K562 (cell line): ENCODE measurements around the gene EPHA1. TPM values are rescaled to one million over a fixed set of nuclear protein-coding genes. Genes with fewer than 3 reads are reported as not detected.

Source experiments
- ATAC-seq: fragments of 200-7000 bp; cut with Tn5 transposase; 3 replicates; pipeline ENCODE4 v1.9.1; 2020; ENCODE audit warnings: moderate library complexity
- BruUV-seq: library from RNA; stranded (reverse); fragments of 400-500 nt; replicated peaks from 2 replicates; lab custom pipeline; 2021; lab: Mats Ljungman, UMichigan
- CTCF ChIA-PET: fragments of 300-600 bp; formaldehyde crosslinking; extraction: SDS; loops from one replicate; lab custom pipeline; 2021; ENCODE audit warnings: low intra/inter-chr PET ratio; lab: Yijun Ruan, JAX
- POLR2A ChIA-PET: fragments of 300-600, 350-650 bp; sonication (Branson Sonifier 250); formaldehyde crosslinking; extraction: SDS; loops from one replicate; lab custom pipeline; 2021; ENCODE audit warnings: antibody characterized with exemption, inconsistent platforms; lab: Yijun Ruan, JAX
- DNase-seq, 4 experiments: peaks; one replicate each; pipeline versions ENCODE4 v3.0.0 to v3.0.0-alpha.2; 2011 to 2018; ENCODE audit warnings: low spot score in 3 of 4, mixed read lengths in 3 of 4; ENCODE audit errors: extremely low read depth in 1 of 4
- FAIRE-seq: peaks from 2 replicates; lab custom pipeline; 2011; peaks lifted over from hg19 to GRCh38; lab: Jason Lieb, UNC
- H2AFZ ChIP-seq: 2 replicates; pipeline ENCODE4 v1.6.0; 2011; ENCODE audit warnings: low read depth, low read length, control low read depth, inconsistent platforms
- H3K27ac ChIP-seq: fragments of 200-600 bp; 3 replicates; pipeline ENCODE4 v1.8.0; 2011; ENCODE audit warnings: low read depth, mild to moderate bottlenecking, control low read depth, inconsistent platforms, low read length, moderate library complexity, mixed read lengths; ENCODE audit errors: extremely low read depth
- H3K27me3 ChIP-seq, 2 experiments: fragments of 300-600 bp in 1 of 2; 2 replicates in 1 of 2; 3 replicates in 1 of 2; pipeline versions ENCODE4 v1.6.0 to v1.8.0; 2011; ENCODE audit warnings: inconsistent platforms in 2 of 2, low read length in 2 of 2, mild to moderate bottlenecking in 1 of 2, mixed read lengths in 1 of 2, moderate library complexity in 1 of 2; ENCODE audit not compliant: control insufficient read depth in 2 of 2, insufficient read depth in 2 of 2
- H3K36me3 ChIP-seq: fragments of 300-600 bp; 3 replicates; pipeline ENCODE4 v1.8.0; 2011; ENCODE audit warnings: mild to moderate bottlenecking, low read length, inconsistent platforms; ENCODE audit not compliant: control insufficient read depth, insufficient read depth
- H3K4me1 ChIP-seq, 2 experiments: fragments of 200-600 bp in 1 of 2; replicated peaks in 1 of 2; 2 replicates in 1 of 2; 3 replicates in 1 of 2; pipeline versions ENCODE4 v1.5.1 to v1.8.0; 2011; ENCODE audit warnings: inconsistent platforms in 2 of 2, low read length in 2 of 2, mild to moderate bottlenecking in 1 of 2, mixed read lengths in 1 of 2, moderate library complexity in 1 of 2; ENCODE audit not compliant: control insufficient read depth in 2 of 2, insufficient read depth in 2 of 2
- H3K4me2 ChIP-seq: 2 replicates; pipeline ENCODE4 v1.6.1; 2011; ENCODE audit warnings: low read length, control low read depth, inconsistent platforms, mixed read lengths; ENCODE audit not compliant: insufficient read depth
- H3K4me3 ChIP-seq: fragments of 200-600 bp; sonication (generic), shearing (Covaris generic); 2 replicates; pipeline ENCODE4 v1.5.1; 2016; ENCODE audit warnings: control low read depth, inconsistent platforms
- H3K79me2 ChIP-seq: fragments of 200-600 bp; 3 replicates; pipeline ENCODE4 v1.8.0; 2011; ENCODE audit warnings: low read length, inconsistent platforms; ENCODE audit not compliant: control insufficient read depth, insufficient read depth
- H3K9ac ChIP-seq, 2 experiments: 2 replicates each; pipeline versions ENCODE4 v1.6.0 to v1.6.1; 2011; ENCODE audit warnings: low read depth in 2 of 2, low read length in 2 of 2, control low read depth in 1 of 2, inconsistent platforms in 1 of 2, mild to moderate bottlenecking in 1 of 2, mixed read lengths in 1 of 2; ENCODE audit not compliant: insufficient read depth in 1 of 2
- H3K9me1 ChIP-seq: one replicate; pipeline ENCODE4 v1.6.0; 2011; ENCODE audit warnings: inconsistent platforms, mild to moderate bottlenecking, low read length, moderate library complexity; ENCODE audit not compliant: control insufficient read depth, insufficient read depth
- H3K9me3 ChIP-seq: replicated peaks from 2 replicates; pipeline ENCODE4 v1.5.1; 2011; ENCODE audit warnings: low read depth, low read length, inconsistent platforms; ENCODE audit not compliant: control insufficient read depth, insufficient read depth
- H4K20me1 ChIP-seq: replicated peaks from 2 replicates; pipeline ENCODE4 v1.6.1; 2011; ENCODE audit warnings: low read length, inconsistent platforms, mixed read lengths; ENCODE audit not compliant: control insufficient read depth, insufficient read depth
- TAF9B ChIP-seq: fragments of 450-650 bp; IDR thresholded peaks from 2 replicates; pipeline ENCODE4 v1.6.1; 2018; ENCODE audit warnings: mild to moderate bottlenecking; ENCODE audit not compliant: partially characterized antibody
- TGIF2 ChIP-seq: sonication (generic); formaldehyde crosslinking; IDR thresholded peaks from 2 replicates; pipeline ENCODE4 v1.8.1; 2022; ENCODE audit warnings: mild to moderate bottlenecking, missing genetic modification reagents, moderate library complexity
- WGBS: fragments of 100-300 bp; shearing (Covaris generic); methylation state at CpG from one replicate; pipeline ENCODE4 v1.1.6; 2016; ENCODE audit warnings: low coverage, mixed read lengths; ENCODE audit not compliant: insufficient coverage; ENCODE audit errors: missing lambda C conversion rate; 5-methylcytosine and 5-hydroxymethylcytosine counted together
- in situ Hi-C: fragments of 300-500 bp; cut with MboI; formaldehyde crosslinking; loops from 4 replicates; pipeline ENCODE4 v1.15.0; 2018; ENCODE audit warnings: inconsistent platforms, mixed read lengths
- intact Hi-C: fragments of 100-400 bp; cut with micrococcal nuclease; formaldehyde crosslinking; loops from 2 replicates; pipeline ENCODE4 v1.14.2; 2022
- polyA plus RNA-seq, 8 experiments: library from polyadenylated mRNA; depleted of rRNA in 4 of 8; stranded (reverse) in 5 of 8; unstranded in 3 of 8; fragments of >200 nt; fragmentation: Nextera tagmentation in 2 of 8; fragmentation: Illumina TruSeq in 1 of 8; extraction: Ambion mirVana in 2 of 8; extraction: Trizol in 1 of 8; gene quantifications; 2 replicates each; pipeline versions ENCODE4 v1.2.1 to v1.2.3, GENCODE V29; 2011 to 2014; ENCODE audit warnings: inconsistent platforms in 1 of 8, missing spikeins in 1 of 8
- total RNA-seq, 7 experiments: library from RNA; depleted of rRNA in 6 of 7; stranded (reverse); fragments of >200 nt in 6 of 7; fragmentation: Illumina TruSeq in 2 of 7; extraction: Trizol in 2 of 7; gene quantifications; 2 replicates each; pipeline versions ENCODE4 v1.2.1 to v1.2.3, GENCODE V29; 2011 to 2021; ENCODE audit warnings: low replicate concordance in 1 of 7
- TF ChIP-seq, protein P1 (sequence below): fragments of 250-450 bp; sonication (Bioruptor Pico); IDR thresholded peaks from 2 replicates; pipeline ENCODE4 v1.9.0; 2021; ENCODE audit warnings: mild to moderate bottlenecking, inconsistent platforms

The EPHA1 gene
- total and polyA plus RNA-seq, 9 of the 15 experiments (the other 6 are each of a cell fraction or from before 2014, with no cell fraction given), result 0.22 to 0.57 (median 0.32) TPM; not detected in 6

DNA sequence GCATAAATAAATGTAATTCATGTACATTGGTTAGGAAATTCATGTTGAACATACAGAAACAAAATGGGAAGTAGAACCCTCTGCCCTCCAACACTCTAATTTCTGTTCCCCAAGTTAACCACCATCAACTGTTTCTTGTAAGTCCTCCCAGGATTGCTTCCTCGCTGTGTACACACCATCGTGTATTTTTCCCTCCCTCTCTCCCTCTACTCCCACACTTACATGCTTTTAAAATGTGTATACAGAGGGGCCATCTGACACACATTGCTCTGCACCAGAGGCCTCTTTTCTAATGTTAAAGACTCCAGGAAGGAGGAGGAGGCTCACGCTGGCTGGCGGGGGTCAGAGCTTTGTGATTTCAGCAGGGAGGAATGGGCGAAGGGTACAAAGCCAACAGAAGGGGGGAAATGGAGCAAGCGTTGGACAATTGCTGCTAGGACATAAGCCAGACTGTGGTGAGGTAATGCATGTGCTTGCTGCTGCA lies 1.9 kb upstream of the EPHA1 start:
- Histone ChIP-seq H2AFZ (no peak overlapping the region), H3K36me3 (no peaks in the 10 kb centered on the region), H3K27me3 (peaks cover 33 to 40% of the 10 kb centered on the region in 2 experiments; a peak in 4 of 5 replicates), H3K27ac (no peak overlapping the region), H4K20me1 (0 out of 2 replicates have a peak, but pooled peaks cover 3% of the 10 kb centered on the region), H3K4me2 (no peak overlapping the region), H3K9ac (no peak overlapping the region), H3K9me3 (no peaks in the 10 kb centered on the region), H3K4me3 (no peak overlapping the region), H3K79me2 (no peaks in the 10 kb centered on the region)
- CTCF ChIA-PET, result no interaction called here
- no peak for DNase-seq
- intact Hi-C loops, result no loop called here
- in situ Hi-C loops, result no loop called here
- ATAC-seq, result no peak
- WGBS, result 8% methylated on average over 6 of the region's 6 CpGs
- POLR2A ChIA-PET, result interaction anchor here (0.9 to 1.1 kb wide), 2 partner anchors 17 to 23 kb away, joined by 3 to 5 read pairs; no protein-coding TSS in a partner anchor
- TF ChIP-seq TAF9B (no peak), TGIF2 (CRISPR knock-in tag) (no peak)
- TF ChIP-seq, protein P1, sequence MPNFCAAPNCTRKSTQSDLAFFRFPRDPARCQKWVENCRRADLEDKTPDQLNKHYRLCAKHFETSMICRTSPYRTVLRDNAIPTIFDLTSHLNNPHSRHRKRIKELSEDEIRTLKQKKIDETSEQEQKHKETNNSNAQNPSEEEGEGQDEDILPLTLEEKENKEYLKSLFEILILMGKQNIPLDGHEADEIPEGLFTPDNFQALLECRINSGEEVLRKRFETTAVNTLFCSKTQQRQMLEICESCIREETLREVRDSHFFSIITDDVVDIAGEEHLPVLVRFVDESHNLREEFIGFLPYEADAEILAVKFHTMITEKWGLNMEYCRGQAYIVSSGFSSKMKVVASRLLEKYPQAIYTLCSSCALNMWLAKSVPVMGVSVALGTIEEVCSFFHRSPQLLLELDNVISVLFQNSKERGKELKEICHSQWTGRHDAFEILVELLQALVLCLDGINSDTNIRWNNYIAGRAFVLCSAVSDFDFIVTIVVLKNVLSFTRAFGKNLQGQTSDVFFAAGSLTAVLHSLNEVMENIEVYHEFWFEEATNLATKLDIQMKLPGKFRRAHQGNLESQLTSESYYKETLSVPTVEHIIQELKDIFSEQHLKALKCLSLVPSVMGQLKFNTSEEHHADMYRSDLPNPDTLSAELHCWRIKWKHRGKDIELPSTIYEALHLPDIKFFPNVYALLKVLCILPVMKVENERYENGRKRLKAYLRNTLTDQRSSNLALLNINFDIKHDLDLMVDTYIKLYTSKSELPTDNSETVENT (CRISPR knock-in tag), result no peak
- TF ChIP-seq, all 486 proteins: peak for 0
- H3K9me1 ChIP-seq, result no peaks in the 10 kb centered on the region
- H3K4me1 ChIP-seq, result peaks cover 2 to 7% of the 10 kb centered on the region in 2 experiments; a peak in 4 of 5 replicates
- no peak for FAIRE-seq
- BruUV-seq, result no TSS peak
